Activated naive CD4-positive, alpha-beta T cell treated with anti-CD3 and anti-CD28 coated beads, Interleukin-2, amount 50 U/mL, for 16 hours (primary cell): ENCODE measurements around the gene GRB10.
A peak's percentile ranks its signal among the peaks of the same experiment; 100 is the strongest.

Source experiments
- DNase-seq: peaks from one replicate; pipeline ENCODE4 v3.0.0-alpha.2; 2020

Gene GRB10

GRCh38 chr7:50803359-50804337 lies 21.0 kb upstream of the GRB10 start:
- no peak for DNase-seq

GRCh38 chr7:50801907-50802306 lies 19.2 kb upstream of the GRB10 start:
- no peak for DNase-seq

GRCh38 chr7:50799873-50800272 lies 17.2 kb upstream of the GRB10 start:
- no peak for DNase-seq

GRCh38 chr7:50798126-50798525 lies 15.4 kb upstream of the GRB10 start:
- DNase-seq, result no peak

GRCh38 chr7:50795831-50796230 lies 13.1 kb upstream of the GRB10 start:
- DNase-seq, result no peak

GRCh38 chr7:50795253-50795652 lies 12.6 kb upstream of the GRB10 start:
- no peak for DNase-seq

GRCh38 chr7:50793947-50794570 lies 11.4 kb upstream of the GRB10 start:
- DNase-seq, result no peak

GRCh38 chr7:50793120-50793946 lies 10.6 kb upstream of the GRB10 start:
- peak; percentile 33 for DNase-seq

GRCh38 chr7:50792342-50793119 lies 9.8 kb upstream of the GRB10 start:
- peak; percentile 20 for DNase-seq

- no peak for DNase-seq
Observed at GRCh38 chr7:50791938-50792341, 9.2 kb upstream of the GRB10 start.

- no peak for DNase-seq
Observed at GRCh38 chr7:50791363-50791937, 8.8 kb upstream of the GRB10 start.

- DNase-seq, result no peak
Observed at GRCh38 chr7:50790381-50790780, 7.7 kb upstream of the GRB10 start.

GRCh38 chr7:50788382-50788781 lies 5.7 kb upstream of the GRB10 start:
- DNase-seq, result no peak

GRCh38 chr7:50787825-50788224 lies 5.1 kb upstream of the GRB10 start:
- DNase-seq, result no peak

GRCh38 chr7:50785346-50785745 lies 2.6 kb upstream of the GRB10 start:
- DNase-seq, result no peak

- DNase-seq, result no peak
Observed at GRCh38 chr7:50783801-50784507, 1.3 kb upstream of the GRB10 start.

GRCh38 chr7:50783303-50783702 lies 607 bp upstream of the GRB10 start:
- DNase-seq, result no peak

- peak; percentile 25 for DNase-seq
Observed at GRCh38 chr7:50781381-50782293, 1.1 kb downstream of the GRB10 start.

GRCh38 chr7:50780436-50780835 lies 2.3 kb downstream of the GRB10 start:
- DNase-seq, result no peak

- no peak for DNase-seq
Observed at GRCh38 chr7:50779427-50779826, 3.3 kb downstream of the GRB10 start.
